Stimulated activated CD4-positive, alpha-beta T cell treated with anti-CD3 and anti-CD28 coated beads, TNF-alpha, amount 100 ng/mL, for 4 hours (primary cell): ENCODE results near the gene GLRX3.
"Not testable (repeated sequence)": the region's sequence is repeated elsewhere in the genome, so short reads cannot be mapped to it uniquely, and the experiment has no call there.

Experiments used
- DNase-seq, 3 experiments: peaks; one replicate each; pipeline ENCODE4 v3.0.0-alpha.2; 2020; ENCODE audit warnings: low read depth in 3 of 3

GLRX3 gene

GRCh38 chr10:130136226-130137089 lies at the start of gene GLRX3:
Gene GLRX3 (plus strand): TSS chr10:130136391. CDS start chr10:130136421, 30 bp downstream.
- DNase-seq, result peak; percentile 80 to 91 (median 85)

- DNase-seq, result not testable (repeated sequence)
These were observed 45.6 kb upstream of the GLRX3 start for GRCh38 chr10:130090565-130090964.

- no peak for DNase-seq
These were observed 36.8 kb upstream of the GLRX3 start for GRCh38 chr10:130099344-130099743.

GRCh38 chr10:130105724-130106123 lies 30.5 kb upstream of the GLRX3 start:
- no peak for DNase-seq

GRCh38 chr10:130108146-130108545 lies 28.0 kb upstream of the GLRX3 start:
- DNase-seq, result peak in 1 of 3 experiments; percentile 13

- DNase-seq, result no peak
These were observed 27.1 kb upstream of the GLRX3 start for GRCh38 chr10:130108934-130109604.

GRCh38 chr10:130109796-130110245 lies 26.4 kb upstream of the GLRX3 start:
- peak; percentile 15 to 52 (median 39) for DNase-seq

- DNase-seq, result peak; percentile 97 to 99 (median 97)
These were observed 25.7 kb upstream of the GLRX3 start, which contains the start of gene C10orf143 for GRCh38 chr10:130110246-130111112. Gene C10orf143 (minus strand): TSS chr10:130110830. CDS start chr10:130110772, 58 bp downstream.

GRCh38 chr10:130111113-130111851 lies 24.9 kb upstream of the GLRX3 start:
- peak; percentile 74 to 91 (median 91) for DNase-seq

GRCh38 chr10:130111852-130112180 lies 24.4 kb upstream of the GLRX3 start:
- no peak for DNase-seq

GRCh38 chr10:130112821-130113220 lies 23.4 kb upstream of the GLRX3 start:
- DNase-seq, result no peak

GRCh38 chr10:130116942-130117341 lies 19.2 kb upstream of the GLRX3 start:
- not testable (repeated sequence) for DNase-seq

GRCh38 chr10:130117535-130117934 lies 18.7 kb upstream of the GLRX3 start:
- not testable (repeated sequence) for DNase-seq

- no peak for DNase-seq
These were observed 14.6 kb upstream of the GLRX3 start for GRCh38 chr10:130121486-130122079.

GRCh38 chr10:130127364-130128061 lies 8.7 kb upstream of the GLRX3 start:
- DNase-seq, result no peak

- no peak for DNase-seq
These were observed 8.0 kb upstream of the GLRX3 start for GRCh38 chr10:130128062-130128781.

- DNase-seq, result no peak
These were observed 7.3 kb upstream of the GLRX3 start for GRCh38 chr10:130128922-130129321.

GRCh38 chr10:130135676-130136225 lies 440 bp upstream of the GLRX3 start:
- DNase-seq, result no peak

- no peak for DNase-seq
These were observed 878 bp downstream of the GLRX3 start for GRCh38 chr10:130137090-130137448.
